PC-9 (cell line): Measurements from ENCODE around the gene UPF2. TPM values are rescaled to one million over a fixed set of nuclear protein-coding genes. Genes with fewer than 3 reads are reported as not detected.

Experiments used
- BruUV-seq: library from RNA; stranded (reverse); fragments of 400-500 nt; replicated peaks from 2 replicates; lab custom pipeline; 2021; lab: Mats Ljungman, UMichigan
- CTCF ChIA-PET: fragments of 300-600 bp; sonication (Branson Sonifier 250); formaldehyde crosslinking; loops from one replicate; lab custom pipeline; 2022; ENCODE audit warnings: antibody characterized with exemption; lab: Charles Lee
- POLR2A ChIA-PET: fragments of 300-600 bp; sonication (Branson Sonifier 250); formaldehyde crosslinking; loops from one replicate; lab custom pipeline; 2022; ENCODE audit warnings: antibody characterized with exemption; ENCODE audit not compliant: unreplicated experiment; lab: Charles Lee
- DNase-seq, 2 experiments: peaks; one replicate each; pipeline versions ENCODE4 v3.0.0 to v3.0.0-alpha.2; 2015 to 2022; ENCODE audit warnings: mixed read lengths in 1 of 2
- H2AFZ ChIP-seq: fragments of 200-600 bp; sonication (generic); 2 replicates; pipeline ENCODE4 v1.8.1; 2017; ENCODE audit warnings: antibody characterized with exemption
- H3F3A ChIP-seq: fragments of 200-600 bp; sonication (generic); 2 replicates; pipeline ENCODE4 v1.8.1; 2017; ENCODE audit warnings: antibody characterized with exemption, mild to moderate bottlenecking, low read depth; ENCODE audit not compliant: insufficient read depth
- H3K27ac ChIP-seq: fragments of 200-600 bp; sonication (generic); 2 replicates; pipeline ENCODE4 v1.6.1; 2016; ENCODE audit warnings: mixed run types
- H3K27me3 ChIP-seq: fragments of 200-600 bp; sonication (generic); 2 replicates; pipeline ENCODE4 v1.6.1; 2016; ENCODE audit warnings: low read depth, mixed run types; ENCODE audit not compliant: insufficient read depth
- H3K36me3 ChIP-seq: fragments of 200-600 bp; sonication (generic); 2 replicates; pipeline ENCODE4 v1.6.1; 2016; ENCODE audit warnings: low read depth, mixed run types
- H3K4me1 ChIP-seq: fragments of 200-600 bp; sonication (generic); replicated peaks from 2 replicates; pipeline ENCODE4 v1.6.1; 2016; ENCODE audit warnings: mixed run types; ENCODE audit not compliant: insufficient read depth
- H3K4me2 ChIP-seq: fragments of 200-600 bp; sonication (generic); 2 replicates; pipeline ENCODE4 v1.6.1; 2017; ENCODE audit warnings: mixed run types
- H3K4me3 ChIP-seq: fragments of 200-600 bp; sonication (generic); 2 replicates; pipeline ENCODE4 v1.6.1; 2016; ENCODE audit warnings: mixed run types
- H3K79me2 ChIP-seq: fragments of 200-600 bp; sonication (generic); 2 replicates; pipeline ENCODE4 v1.6.1; 2017; ENCODE audit warnings: low read depth, mixed run types
- H3K9me2 ChIP-seq: fragments of 200-600 bp; sonication (generic); 2 replicates; pipeline ENCODE4 v1.8.1; 2017; ENCODE audit warnings: mild to moderate bottlenecking; ENCODE audit not compliant: insufficient read depth
- H3K9me3 ChIP-seq: fragments of 200-600 bp; sonication (generic); 2 replicates; pipeline ENCODE4 v1.8.1; 2016; ENCODE audit warnings: low read depth; ENCODE audit not compliant: insufficient read depth
- H4K20me1 ChIP-seq: fragments of 200-600 bp; sonication (generic); 2 replicates; pipeline ENCODE4 v1.8.1; 2017; ENCODE audit not compliant: insufficient read depth
- EZH2 ChIP-seq: fragments of 200-600 bp; sonication (generic); IDR thresholded peaks from 2 replicates; pipeline ENCODE4 v1.8.0; 2017; ENCODE audit warnings: antibody characterized with exemption, low read depth
- intact Hi-C: fragments of 100-400 bp; cut with micrococcal nuclease; formaldehyde crosslinking; loops from one replicate; pipeline ENCODE4 v1.10.0; 2022; ENCODE audit not compliant: unreplicated experiment
- total RNA-seq: library from RNA; stranded (reverse); gene quantifications from 2 replicates; pipeline ENCODE4 v1.2.3, GENCODE V29; 2021
- TF ChIP-seq, protein P1 (sequence below): fragments of 200-600 bp; sonication (generic); conservative IDR thresholded peaks from 2 replicates; pipeline ENCODE4 v1.6.1; 2017; ENCODE audit warnings: mixed run types, antibody characterized with exemption, mild to moderate bottlenecking, moderate library complexity

UPF2 gene
- total RNA-seq, 1 experiment from 2014 or later = 25.9 TPM

DNA sequence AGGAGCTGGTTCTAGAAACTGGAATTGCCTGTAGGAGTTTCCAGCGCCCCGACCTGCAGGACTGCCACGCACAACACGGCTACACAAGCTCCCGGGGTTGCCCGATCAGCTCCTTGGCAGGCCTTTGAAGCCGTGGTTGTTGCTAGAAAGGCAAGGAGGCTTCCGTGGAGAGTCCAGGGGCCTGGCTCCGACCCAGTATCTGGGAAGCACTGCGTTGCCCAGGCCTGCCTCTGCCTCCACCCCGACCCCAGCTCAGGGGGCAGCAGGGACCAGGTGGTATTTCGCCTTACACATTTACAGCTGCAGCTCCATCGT, 165.1 kb downstream of the UPF2 start:
- DNase-seq = no peak
- Histone ChIP-seq H3K9me3 (no peaks in the 10 kb centered on the region), H3K4me3 (no peak overlapping the region), H3K4me1 (peaks cover 85% of the 10 kb centered on the region), H4K20me1 (no peaks in the 10 kb centered on the region), H3K9me2 (no peaks in the 10 kb centered on the region), H2AFZ (no peak overlapping the region), H3K79me2 (0 out of 2 replicates have a peak, but pooled peaks cover 3% of the 10 kb centered on the region), H3K4me2 (no peak overlapping the region), H3F3A (peaks cover 70% of the 10 kb centered on the region), H3K27me3 (no peaks in the 10 kb centered on the region), H3K36me3 (no peaks in the 10 kb centered on the region), H3K27ac (peak overlapping the region; percentile 100)
- TF ChIP-seq EZH2 = no peak
- TF ChIP-seq, protein P1, sequence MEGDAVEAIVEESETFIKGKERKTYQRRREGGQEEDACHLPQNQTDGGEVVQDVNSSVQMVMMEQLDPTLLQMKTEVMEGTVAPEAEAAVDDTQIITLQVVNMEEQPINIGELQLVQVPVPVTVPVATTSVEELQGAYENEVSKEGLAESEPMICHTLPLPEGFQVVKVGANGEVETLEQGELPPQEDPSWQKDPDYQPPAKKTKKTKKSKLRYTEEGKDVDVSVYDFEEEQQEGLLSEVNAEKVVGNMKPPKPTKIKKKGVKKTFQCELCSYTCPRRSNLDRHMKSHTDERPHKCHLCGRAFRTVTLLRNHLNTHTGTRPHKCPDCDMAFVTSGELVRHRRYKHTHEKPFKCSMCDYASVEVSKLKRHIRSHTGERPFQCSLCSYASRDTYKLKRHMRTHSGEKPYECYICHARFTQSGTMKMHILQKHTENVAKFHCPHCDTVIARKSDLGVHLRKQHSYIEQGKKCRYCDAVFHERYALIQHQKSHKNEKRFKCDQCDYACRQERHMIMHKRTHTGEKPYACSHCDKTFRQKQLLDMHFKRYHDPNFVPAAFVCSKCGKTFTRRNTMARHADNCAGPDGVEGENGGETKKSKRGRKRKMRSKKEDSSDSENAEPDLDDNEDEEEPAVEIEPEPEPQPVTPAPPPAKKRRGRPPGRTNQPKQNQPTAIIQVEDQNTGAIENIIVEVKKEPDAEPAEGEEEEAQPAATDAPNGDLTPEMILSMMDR = no peak
- no TSS peak for BruUV-seq
- CTCF ChIA-PET = no interaction called here
- POLR2A ChIA-PET = no interaction called here
- intact Hi-C loops = no loop called here

DNA sequence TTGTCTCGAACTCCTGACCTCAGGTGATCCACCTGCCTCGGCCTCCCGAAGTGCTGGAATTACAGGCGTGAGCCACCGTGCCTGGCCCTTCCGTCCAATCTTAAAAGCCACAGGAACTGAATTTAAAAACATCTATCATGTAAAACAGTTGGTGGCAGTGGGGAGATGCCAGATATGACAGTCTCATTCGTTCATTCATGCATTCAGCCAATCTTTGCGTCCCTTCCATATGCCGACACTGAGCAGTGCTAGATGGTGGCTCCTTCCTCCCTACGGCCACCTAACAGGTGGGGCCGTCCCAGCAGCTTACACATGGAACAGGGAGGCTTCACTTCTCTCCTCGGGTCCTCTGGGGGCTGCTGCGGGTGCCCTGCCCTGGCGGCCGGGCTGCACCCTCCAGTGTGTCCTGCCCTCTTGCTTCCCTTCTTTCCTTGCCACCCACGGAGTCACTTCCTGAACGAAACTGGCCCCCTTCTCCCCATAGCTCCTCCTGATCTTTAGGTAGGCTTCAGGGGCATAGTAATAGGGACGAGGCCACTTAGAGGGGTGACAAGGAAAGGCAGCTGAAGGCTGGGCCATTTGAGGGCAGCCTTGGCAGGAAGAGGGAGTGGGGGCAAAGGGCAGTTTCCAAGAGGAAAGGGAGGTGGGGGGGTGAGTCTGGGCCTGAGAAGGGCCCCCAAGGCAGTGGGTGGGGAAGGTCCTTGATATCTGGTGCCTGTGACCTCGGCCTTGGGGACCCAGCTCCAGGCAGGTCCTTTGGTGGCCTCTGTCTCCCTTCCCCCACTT, 165.6 kb downstream of the UPF2 start:
- H3K79me2 ChIP-seq = 0 out of 2 replicates have a peak, but pooled peaks cover 3% of the 10 kb centered on the region

DNA sequence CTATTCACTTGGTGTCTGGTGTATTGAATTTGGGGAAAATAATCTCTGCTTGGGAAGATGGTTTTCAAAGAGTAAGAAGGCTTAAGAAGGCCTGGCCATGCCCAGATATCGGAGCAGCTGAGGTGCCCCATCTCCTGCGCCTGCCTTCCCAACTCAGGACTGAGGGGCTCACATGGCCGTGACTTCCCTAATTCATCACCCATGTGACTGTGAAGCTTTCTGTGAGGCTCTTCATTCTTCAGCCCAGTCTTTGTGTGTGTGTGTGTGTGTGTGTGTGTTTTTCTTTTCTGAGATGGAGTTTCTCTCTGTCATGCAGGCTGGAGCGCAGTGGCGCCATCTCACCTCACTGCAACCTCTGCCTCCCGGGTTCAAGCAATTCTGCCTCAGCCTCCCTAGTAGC, 166.3 kb downstream of the UPF2 start:
- peaks cover 80% of the 10 kb centered on the region for H3K4me1 ChIP-seq
- TF ChIP-seq, protein P1 = no peak
- TF ChIP-seq EZH2 = no peak
- no peaks in the 10 kb centered on the region for H4K20me1 ChIP-seq
- no peaks in the 10 kb centered on the region for H3K27me3 ChIP-seq
- no peak overlapping the region for H2AFZ ChIP-seq
- ChIA-PET CTCF (no interaction called here), POLR2A (interaction anchor here (0.6 to 1.0 kb wide), 3 partner anchors 22 to 82 kb away, joined by 4 to 11 read pairs (median 10); no protein-coding TSS in a partner anchor)
- intact Hi-C loops = loop anchor here (1.0 kb wide), 2 partner anchors 40 to 82 kb away; no protein-coding TSS in a partner anchor
- BruUV-seq = no TSS peak
- H3K36me3 ChIP-seq = 0 out of 2 replicates have a peak, but pooled peaks cover 4% of the 10 kb centered on the region
- H3K79me2 ChIP-seq = 0 out of 2 replicates have a peak, but pooled peaks cover 3% of the 10 kb centered on the region
- H3K27ac ChIP-seq = peak overlapping the region; percentile 100
- peak overlapping the region; percentile 46 for H3K4me2 ChIP-seq
- H3K9me3 ChIP-seq = no peaks in the 10 kb centered on the region
- H3K4me3 ChIP-seq = no peak overlapping the region
- DNase-seq = no peak
- H3F3A ChIP-seq = peaks cover 69% of the 10 kb centered on the region
- H3K9me2 ChIP-seq = no peaks in the 10 kb centered on the region

More for the DNA sequence above, 165.6 kb downstream of the UPF2 start:
- TF ChIP-seq EZH2 = no peak
- TF ChIP-seq, protein P1 = no peak
- Histone ChIP-seq H3K27ac (peak overlapping the region; percentile 100), H3K27me3 (no peaks in the 10 kb centered on the region), H3K9me2 (no peaks in the 10 kb centered on the region), H3K4me1 (peaks cover 85% of the 10 kb centered on the region), H4K20me1 (no peaks in the 10 kb centered on the region), H3F3A (peaks cover 69% of the 10 kb centered on the region), H3K9me3 (no peaks in the 10 kb centered on the region), H2AFZ (no peak overlapping the region), H3K4me3 (no peak overlapping the region), H3K36me3 (no peaks in the 10 kb centered on the region), H3K4me2 (peak overlapping the region; percentile 46)
- POLR2A ChIA-PET = interaction anchor here (0.6 kb wide), 1 partner anchor 59 kb away, joined by 4 read pairs; no protein-coding TSS in a partner anchor
- BruUV-seq = no TSS peak
- intact Hi-C loops = loop anchor here (1.0 kb wide), 2 partner anchors 39 to 83 kb away; no protein-coding TSS in a partner anchor
- CTCF ChIA-PET = no interaction called here
- DNase-seq = no peak
